HL-60 (cell line): ENCODE measurements around the gene PPAN.

ENCODE experiments used
- DNase-seq, 2 experiments: peaks; one replicate each; pipeline ENCODE4 v3.0.0-alpha.2; 2010 to 2020; ENCODE audit warnings: low read depth in 1 of 2, low spot score in 1 of 2
- H3K27ac ChIP-seq: fragments of 250-450 bp; sonication (Bioruptor Pico); replicated peaks from 2 replicates; pipeline ENCODE4 v1.5.1; 2020; ENCODE audit warnings: mild to moderate bottlenecking, moderate library complexity
- H3K27me3 ChIP-seq: fragments of 250-450 bp; sonication (Bioruptor Pico); 2 replicates; pipeline ENCODE4 v1.5.1; 2021; ENCODE audit warnings: mild to moderate bottlenecking, moderate library complexity; ENCODE audit not compliant: insufficient read depth, poor library complexity, severe bottlenecking
- H3K4me3 ChIP-seq: replicated peaks from 2 replicates; pipeline ENCODE4 v1.5.1; 2011; ENCODE audit warnings: mild to moderate bottlenecking, control low read depth, low read length; ENCODE audit not compliant: insufficient read depth
- CTCF ChIP-seq: IDR thresholded peaks from one replicate; pipeline ENCODE4 v1.5.1; 2011; ENCODE audit warnings: low read length, control low read depth, inconsistent platforms; ENCODE audit not compliant: insufficient read depth
- GABPA ChIP-seq: IDR thresholded peaks from 2 replicates; pipeline ENCODE4 v1.6.1; 2012; ENCODE audit warnings: low read depth
- POLR2AphosphoS5 ChIP-seq: IDR thresholded peaks from 2 replicates; pipeline ENCODE4 v1.6.1; 2012; ENCODE audit warnings: low read depth
- REST ChIP-seq: IDR thresholded peaks from 2 replicates; pipeline ENCODE4 v1.6.1; 2012; ENCODE audit warnings: low read depth; ENCODE audit not compliant: insufficient replicate concordance
- SPI1 ChIP-seq: IDR thresholded peaks from 2 replicates; pipeline ENCODE4 v1.6.1; 2012; ENCODE audit warnings: low read depth, mild to moderate bottlenecking, borderline replicate concordance

The PPAN gene

GRCh38 chr19:10116866-10117616 lies 10.9 kb downstream of the PPAN start:
- no peak; the same call in 1 of the 2 replicates for TF ChIP-seq POLR2AphosphoS5
- TF ChIP-seq GABPA, result no peak
- no peak for TF ChIP-seq CTCF
- TF ChIP-seq SPI1, result no peak
- TF ChIP-seq REST, result no peak
- no peak overlapping the region for H3K4me3 ChIP-seq
- no peaks in the 10 kb centered on the region for H3K27me3 ChIP-seq
- H3K27ac ChIP-seq, result no peak overlapping the region
- DNase-seq, result no peak

- peak overlapping the region; percentile 71 for H3K27ac ChIP-seq
- H3K27me3 ChIP-seq, result no peaks in the 10 kb centered on the region
- no peak for DNase-seq
- peak overlapping the region; percentile 85 for H3K4me3 ChIP-seq
- TF ChIP-seq GABPA (no peak), SPI1 (no peak), CTCF (no peak), REST (no peak), POLR2AphosphoS5 (no peak)
Observed at GRCh38 chr19:10118960-10119359, 12.8 kb downstream of the PPAN start.

GRCh38 chr19:10120538-10121189 lies 14.5 kb downstream of the PPAN start:
- no peaks in the 10 kb centered on the region for H3K27me3 ChIP-seq
- H3K4me3 ChIP-seq, result no peak overlapping the region
- H3K27ac ChIP-seq, result no peak overlapping the region
- DNase-seq, result no peak
- no peak for TF ChIP-seq SPI1
- TF ChIP-seq POLR2AphosphoS5, result no peak
- TF ChIP-seq CTCF, result no peak
- no peak for TF ChIP-seq GABPA
